Colonic mucosa (tissue), 4 donors: ENCODE measurements around the gene SORCS1. TPM values are rescaled to one million over a fixed set of nuclear protein-coding genes. Genes with fewer than 3 reads are reported as not detected.

Experiments used
- DNase-seq: peaks from one replicate; pipeline ENCODE4 v3.0.0-alpha.2; 2020
- H3K27ac ChIP-seq: fragments of 200-600 bp; one replicate; pipeline ENCODE4 v1.8.0; 2021
- H3K27me3 ChIP-seq: fragments of 200-600 bp; one replicate; pipeline ENCODE4 v1.8.0; 2021
- H3K36me3 ChIP-seq: fragments of 200-600 bp; one replicate; pipeline ENCODE4 v1.8.0; 2021
- H3K4me1 ChIP-seq: fragments of 200-600 bp; one replicate; pipeline ENCODE4 v1.8.0; 2021; ENCODE audit warnings: mild to moderate bottlenecking
- H3K4me3 ChIP-seq: fragments of 200-600 bp; one replicate; pipeline ENCODE4 v1.8.0; 2021
- H3K9ac ChIP-seq, 2 donors: one replicate each; pipeline ENCODE4 v1.7.0; 2013; ENCODE audit warnings: control low read depth in 2 of 2, low read depth in 2 of 2, low read length in 2 of 2
- H3K9me3 ChIP-seq: fragments of 200-600 bp; one replicate; pipeline ENCODE4 v1.8.0; 2021
- intact Hi-C: fragments of 100-400 bp; cut with DNase I; formaldehyde crosslinking; loops from one replicate; pipeline ENCODE4 v1.14.1; 2022
- total RNA-seq, 2 donors: library from RNA; stranded (reverse); fragmentation: NEBNext Ultra II Directional in 1 of 2; extraction: Animal tissue kit (Norgen Biotek cat#: 25700) in 1 of 2; gene quantifications; one replicate each; pipeline ENCODE4 v1.2.1, GENCODE V29; 2021
- TF ChIP-seq, protein P1 (sequence below): fragments of 200-600 bp; IDR thresholded peaks from one replicate; pipeline ENCODE4 v1.8.0; 2022; ENCODE audit warnings: antibody characterized with exemption, mild to moderate bottlenecking
- donor health status: healthy.
- donor health status: DM: no; HTN: no; CAD: no.
- donor health status: DM: no; HTN: no; CAD: no.

SORCS1 gene
- total RNA-seq, 2 donors from 2014 or later: 0.40 to 1.6 TPM

DNA sequence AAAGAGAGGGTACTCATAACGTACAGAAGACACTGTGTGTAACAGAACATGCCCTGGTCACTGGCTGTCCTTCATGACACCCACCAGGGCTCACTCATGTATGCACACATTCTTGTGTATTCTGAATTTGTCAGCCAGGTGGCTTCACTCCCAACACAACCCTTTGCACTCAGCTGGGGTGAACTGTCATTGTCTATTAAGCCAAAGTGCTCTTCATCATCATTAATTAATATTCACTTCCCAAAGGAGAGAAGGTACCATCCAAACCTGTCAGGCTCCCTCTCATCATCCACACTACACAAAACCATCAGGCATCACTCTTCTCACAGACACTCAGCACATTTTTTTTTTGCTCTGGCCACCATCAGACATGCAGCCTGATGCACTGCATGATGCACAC is 469.8 kb downstream of the SORCS1 start:
- H3K36me3 ChIP-seq: no peaks in the 10 kb centered on the region
- intact Hi-C loops: no loop called here
- TF ChIP-seq, protein P1, sequence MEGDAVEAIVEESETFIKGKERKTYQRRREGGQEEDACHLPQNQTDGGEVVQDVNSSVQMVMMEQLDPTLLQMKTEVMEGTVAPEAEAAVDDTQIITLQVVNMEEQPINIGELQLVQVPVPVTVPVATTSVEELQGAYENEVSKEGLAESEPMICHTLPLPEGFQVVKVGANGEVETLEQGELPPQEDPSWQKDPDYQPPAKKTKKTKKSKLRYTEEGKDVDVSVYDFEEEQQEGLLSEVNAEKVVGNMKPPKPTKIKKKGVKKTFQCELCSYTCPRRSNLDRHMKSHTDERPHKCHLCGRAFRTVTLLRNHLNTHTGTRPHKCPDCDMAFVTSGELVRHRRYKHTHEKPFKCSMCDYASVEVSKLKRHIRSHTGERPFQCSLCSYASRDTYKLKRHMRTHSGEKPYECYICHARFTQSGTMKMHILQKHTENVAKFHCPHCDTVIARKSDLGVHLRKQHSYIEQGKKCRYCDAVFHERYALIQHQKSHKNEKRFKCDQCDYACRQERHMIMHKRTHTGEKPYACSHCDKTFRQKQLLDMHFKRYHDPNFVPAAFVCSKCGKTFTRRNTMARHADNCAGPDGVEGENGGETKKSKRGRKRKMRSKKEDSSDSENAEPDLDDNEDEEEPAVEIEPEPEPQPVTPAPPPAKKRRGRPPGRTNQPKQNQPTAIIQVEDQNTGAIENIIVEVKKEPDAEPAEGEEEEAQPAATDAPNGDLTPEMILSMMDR: no peak

DNA sequence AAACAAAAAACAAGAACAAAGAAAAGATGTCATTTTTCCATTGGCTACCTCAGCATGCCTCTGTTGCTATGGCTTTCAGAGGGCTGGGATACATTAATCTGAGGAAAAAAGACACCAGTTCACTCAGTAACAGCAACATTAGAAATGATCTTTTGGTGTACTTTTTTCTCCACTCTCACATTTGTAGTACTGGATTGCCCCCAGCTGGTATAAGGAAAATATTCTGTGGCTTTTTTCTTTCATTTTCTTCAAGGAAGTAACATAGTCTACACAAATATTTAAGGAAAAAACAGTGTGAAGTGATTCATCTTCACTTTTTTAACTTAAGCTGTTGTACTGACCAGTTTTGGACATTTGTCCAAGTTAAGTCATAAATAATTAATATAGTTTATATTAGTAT is 482.3 kb downstream of the SORCS1 start:
- H3K9me3 ChIP-seq: no peaks in the 10 kb centered on the region
- H3K4me3 ChIP-seq: no peak overlapping the region
- H3K27ac ChIP-seq: no peak overlapping the region
- H3K4me1 ChIP-seq: no peaks in the 10 kb centered on the region
- no peak overlapping the region for H3K9ac ChIP-seq
- intact Hi-C loops: no loop called here
- TF ChIP-seq, protein P1: no peak
- no peaks in the 10 kb centered on the region for H3K27me3 ChIP-seq
- H3K36me3 ChIP-seq: no peaks in the 10 kb centered on the region
- DNase-seq: no peak

More for the DNA sequence above, 469.8 kb downstream of the SORCS1 start:
- H3K27ac ChIP-seq: no peak overlapping the region
- H3K4me1 ChIP-seq: no peaks in the 10 kb centered on the region
- no peak for DNase-seq
- H3K9me3 ChIP-seq: no peaks in the 10 kb centered on the region
- no peak overlapping the region for H3K4me3 ChIP-seq
- no peaks in the 10 kb centered on the region for H3K27me3 ChIP-seq
- H3K9ac ChIP-seq: no peak overlapping the region

DNA sequence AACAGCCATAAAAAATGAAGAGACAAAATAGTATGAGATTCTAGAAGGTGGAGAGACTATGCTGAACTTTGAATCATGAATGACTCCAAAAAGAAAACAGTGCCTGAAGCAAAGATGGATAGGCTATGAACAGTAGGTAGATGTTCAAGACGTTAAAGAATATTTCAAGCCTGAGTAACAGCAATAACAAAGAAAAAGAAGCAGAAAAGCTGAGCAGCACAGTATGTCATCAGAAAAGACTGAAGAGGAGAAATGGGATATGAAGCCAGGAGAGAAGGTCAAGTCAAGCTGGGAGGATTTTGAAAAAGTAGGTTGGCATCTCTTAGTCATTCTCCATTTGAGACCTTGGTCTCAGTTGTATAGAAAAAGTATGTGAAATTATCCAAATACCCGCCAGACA is 484.4 kb downstream of the SORCS1 start:
- TF ChIP-seq, protein P1: no peak
- intact Hi-C loops: no loop called here
- H3K9ac ChIP-seq: no peak overlapping the region
- H3K27ac ChIP-seq: no peak overlapping the region
- no peaks in the 10 kb centered on the region for H3K36me3 ChIP-seq
- no peaks in the 10 kb centered on the region for H3K27me3 ChIP-seq
- DNase-seq: no peak
- no peaks in the 10 kb centered on the region for H3K4me1 ChIP-seq
- H3K9me3 ChIP-seq: no peaks in the 10 kb centered on the region
- H3K4me3 ChIP-seq: no peak overlapping the region

DNA sequence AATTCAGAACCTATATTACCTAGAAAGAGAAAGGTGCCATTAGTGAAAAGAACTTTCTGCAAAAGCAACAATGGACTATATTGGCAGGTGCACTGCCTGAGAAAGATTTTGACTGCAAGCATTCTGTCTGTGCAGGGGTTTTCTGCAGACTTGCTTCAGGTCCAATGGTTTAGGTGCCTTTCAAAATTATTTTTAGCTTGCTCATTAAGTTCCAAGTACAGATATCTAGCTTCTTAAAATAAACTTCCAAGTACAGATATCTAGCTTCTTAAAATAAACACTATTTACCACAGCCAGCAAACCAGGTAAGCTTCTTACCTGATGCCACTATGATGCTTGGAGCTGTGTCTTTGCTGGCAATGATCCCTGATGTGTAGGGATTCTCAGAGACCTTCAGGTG is 485.2 kb downstream of the SORCS1 start:
- no peak overlapping the region for H3K4me3 ChIP-seq
- H3K9me3 ChIP-seq: no peaks in the 10 kb centered on the region
- no peak overlapping the region for H3K27ac ChIP-seq
- H3K27me3 ChIP-seq: no peaks in the 10 kb centered on the region
- no peak overlapping the region for H3K9ac ChIP-seq
- intact Hi-C loops: no loop called here
- DNase-seq: no peak
- H3K36me3 ChIP-seq: no peaks in the 10 kb centered on the region
- TF ChIP-seq, protein P1: no peak
- no peaks in the 10 kb centered on the region for H3K4me1 ChIP-seq

DNA sequence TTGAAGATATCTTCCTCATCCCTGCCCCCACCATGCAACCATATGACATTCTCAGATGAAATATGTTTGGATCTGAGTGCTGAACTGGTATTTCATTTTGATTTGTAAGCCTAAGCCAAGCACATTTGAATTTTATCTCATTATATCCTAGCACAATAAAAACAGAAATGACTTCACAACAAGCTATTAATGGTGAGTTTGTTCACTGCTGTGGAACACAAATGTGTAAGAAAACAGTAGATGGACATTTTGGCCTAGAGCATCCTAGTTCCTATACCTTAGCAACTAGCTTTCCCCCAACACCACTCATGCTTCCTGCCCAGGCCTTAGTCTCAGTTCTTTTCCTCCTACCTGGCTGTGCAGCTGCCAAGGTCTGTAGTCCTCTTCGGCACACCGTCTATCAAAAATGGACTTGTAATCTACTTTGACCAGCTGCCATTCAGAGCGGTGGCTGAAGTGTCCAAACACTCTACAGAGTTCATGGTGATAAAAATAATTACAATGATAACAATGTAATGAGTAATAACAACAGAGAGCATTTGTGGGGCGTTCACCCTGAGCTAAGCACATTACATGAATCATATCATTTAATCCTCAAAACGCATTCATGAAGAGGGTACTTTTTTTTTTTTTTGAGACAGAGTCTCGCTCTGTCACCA is 491.9 kb downstream of the SORCS1 start:
- no peaks in the 10 kb centered on the region for H3K36me3 ChIP-seq
- no peak for DNase-seq

More for the DNA sequence above, 491.9 kb downstream of the SORCS1 start:
- H3K27me3 ChIP-seq: no peaks in the 10 kb centered on the region
- H3K4me1 ChIP-seq: no peaks in the 10 kb centered on the region
- TF ChIP-seq, protein P1: no peak
- intact Hi-C loops: no loop called here
- H3K4me3 ChIP-seq: no peak overlapping the region
- H3K9ac ChIP-seq: no peak overlapping the region
- H3K27ac ChIP-seq: no peak overlapping the region
- H3K9me3 ChIP-seq: no peaks in the 10 kb centered on the region
